ENCODE results near the gene IPO13. TPM values are rescaled to one million over a fixed set of nuclear protein-coding genes. Genes with fewer than 3 reads are reported as not detected.
A peak's percentile ranks its signal among the peaks of the same experiment; 100 is the strongest.

IPO13 gene
- polyA plus RNA-seq, 1 of the 3 experiments (the other 2 are of a cell fraction): 15.5 TPM

DNA sequence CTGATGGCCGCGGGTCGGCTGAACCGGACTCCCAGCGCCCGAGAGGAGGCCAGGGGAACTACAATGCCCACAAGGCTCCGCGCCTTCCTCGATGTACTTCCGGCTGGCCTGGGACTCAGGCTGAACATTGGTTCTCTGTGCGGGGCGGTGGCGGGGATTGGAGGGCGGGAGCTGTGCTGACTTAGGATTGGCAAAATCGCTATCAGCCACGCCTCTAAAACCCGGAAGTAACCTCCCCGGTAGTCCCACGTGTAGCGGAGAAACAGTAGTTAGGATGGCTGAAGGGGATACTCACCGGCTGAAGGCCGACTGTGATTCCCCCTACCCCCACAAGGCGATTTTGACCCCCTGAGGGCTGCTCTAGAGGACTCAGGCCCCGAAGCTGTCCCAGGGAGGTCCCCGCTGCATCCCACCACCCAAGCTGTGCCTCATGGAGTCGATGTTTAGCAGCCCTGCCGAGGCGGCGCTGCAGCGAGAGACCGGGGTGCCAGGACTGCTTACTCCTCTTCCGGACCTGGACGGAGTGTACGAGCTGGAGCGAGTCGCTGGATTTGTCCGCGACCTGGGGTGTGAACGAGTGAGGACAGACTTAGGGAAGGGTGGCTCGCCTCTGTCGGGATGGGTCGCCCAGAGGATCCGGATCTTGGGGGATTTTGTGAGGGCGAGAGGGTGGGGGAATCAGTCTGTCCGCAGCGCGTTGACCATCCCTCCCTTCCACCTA is 23.2 kb downstream of the IPO13 start, which contains the start of gene DPH2 (continued):
- TF ChIP-seq, protein P1, sequence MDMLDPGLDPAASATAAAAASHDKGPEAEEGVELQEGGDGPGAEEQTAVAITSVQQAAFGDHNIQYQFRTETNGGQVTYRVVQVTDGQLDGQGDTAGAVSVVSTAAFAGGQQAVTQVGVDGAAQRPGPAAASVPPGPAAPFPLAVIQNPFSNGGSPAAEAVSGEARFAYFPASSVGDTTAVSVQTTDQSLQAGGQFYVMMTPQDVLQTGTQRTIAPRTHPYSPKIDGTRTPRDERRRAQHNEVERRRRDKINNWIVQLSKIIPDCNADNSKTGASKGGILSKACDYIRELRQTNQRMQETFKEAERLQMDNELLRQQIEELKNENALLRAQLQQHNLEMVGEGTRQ (IDR thresholded peaks at IDR 0.05; ENCODE audit: borderline replicate concordance, low read depth, low read length): no peak
- no peak for TF ChIP-seq SMC3 (IDR thresholded peaks at IDR 0.05; ENCODE audit: low read depth, low read length)
- TF ChIP-seq TEAD4 (IDR thresholded peaks at IDR 0.05; ENCODE audit: borderline replicate concordance, insufficient read depth): no peak
- TF ChIP-seq, protein P2, sequence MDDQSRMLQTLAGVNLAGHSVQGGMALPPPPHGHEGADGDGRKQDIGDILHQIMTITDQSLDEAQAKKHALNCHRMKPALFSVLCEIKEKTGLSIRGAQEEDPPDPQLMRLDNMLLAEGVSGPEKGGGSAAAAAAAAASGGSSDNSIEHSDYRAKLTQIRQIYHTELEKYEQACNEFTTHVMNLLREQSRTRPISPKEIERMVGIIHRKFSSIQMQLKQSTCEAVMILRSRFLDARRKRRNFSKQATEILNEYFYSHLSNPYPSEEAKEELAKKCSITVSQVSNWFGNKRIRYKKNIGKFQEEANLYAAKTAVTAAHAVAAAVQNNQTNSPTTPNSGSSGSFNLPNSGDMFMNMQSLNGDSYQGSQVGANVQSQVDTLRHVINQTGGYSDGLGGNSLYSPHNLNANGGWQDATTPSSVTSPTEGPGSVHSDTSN (IDR thresholded peaks at IDR 0.05): no peak
- TF ChIP-seq FOXM1 (IDR thresholded peaks at IDR 0.05; ENCODE audit: low read depth): no peak
- TF ChIP-seq, protein P3, sequence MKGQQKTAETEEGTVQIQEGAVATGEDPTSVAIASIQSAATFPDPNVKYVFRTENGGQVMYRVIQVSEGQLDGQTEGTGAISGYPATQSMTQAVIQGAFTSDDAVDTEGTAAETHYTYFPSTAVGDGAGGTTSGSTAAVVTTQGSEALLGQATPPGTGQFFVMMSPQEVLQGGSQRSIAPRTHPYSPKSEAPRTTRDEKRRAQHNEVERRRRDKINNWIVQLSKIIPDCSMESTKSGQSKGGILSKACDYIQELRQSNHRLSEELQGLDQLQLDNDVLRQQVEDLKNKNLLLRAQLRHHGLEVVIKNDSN (IDR thresholded peaks at IDR 0.05; ENCODE audit: borderline replicate concordance, low read depth): peak; percentile 87
- TF ChIP-seq, protein P4, sequence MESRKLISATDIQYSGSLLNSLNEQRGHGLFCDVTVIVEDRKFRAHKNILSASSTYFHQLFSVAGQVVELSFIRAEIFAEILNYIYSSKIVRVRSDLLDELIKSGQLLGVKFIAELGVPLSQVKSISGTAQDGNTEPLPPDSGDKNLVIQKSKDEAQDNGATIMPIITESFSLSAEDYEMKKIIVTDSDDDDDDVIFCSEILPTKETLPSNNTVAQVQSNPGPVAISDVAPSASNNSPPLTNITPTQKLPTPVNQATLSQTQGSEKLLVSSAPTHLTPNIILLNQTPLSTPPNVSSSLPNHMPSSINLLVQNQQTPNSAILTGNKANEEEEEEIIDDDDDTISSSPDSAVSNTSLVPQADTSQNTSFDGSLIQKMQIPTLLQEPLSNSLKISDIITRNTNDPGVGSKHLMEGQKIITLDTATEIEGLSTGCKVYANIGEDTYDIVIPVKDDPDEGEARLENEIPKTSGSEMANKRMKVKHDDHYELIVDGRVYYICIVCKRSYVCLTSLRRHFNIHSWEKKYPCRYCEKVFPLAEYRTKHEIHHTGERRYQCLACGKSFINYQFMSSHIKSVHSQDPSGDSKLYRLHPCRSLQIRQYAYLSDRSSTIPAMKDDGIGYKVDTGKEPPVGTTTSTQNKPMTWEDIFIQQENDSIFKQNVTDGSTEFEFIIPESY (IDR thresholded peaks at IDR 0.05; ENCODE audit: borderline replicate concordance, low read depth): no peak

DNA sequence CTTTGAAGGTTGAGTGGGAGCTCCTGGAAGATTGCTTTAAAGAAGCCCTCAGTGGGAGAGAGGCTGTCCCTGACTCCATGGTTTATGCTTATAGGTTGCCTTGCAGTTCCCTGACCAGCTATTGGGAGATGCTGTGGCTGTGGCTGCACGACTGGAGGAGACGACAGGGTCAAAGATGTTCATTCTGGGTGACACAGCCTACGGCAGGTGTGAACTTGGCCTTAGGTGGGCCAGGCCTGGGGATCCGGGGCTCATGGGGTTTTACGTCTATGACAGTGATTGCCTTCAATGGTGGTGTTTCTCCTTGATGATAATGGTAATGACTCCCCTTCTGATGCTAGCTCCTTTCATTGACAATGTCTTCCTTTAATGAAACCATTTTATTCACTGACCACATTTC is 23.8 kb downstream of the IPO13 start:
- TF ChIP-seq FOSL2 (IDR thresholded peaks at IDR 0.05; ENCODE audit: borderline replicate concordance, low read depth): no peak
- Histone ChIP-seq H3K9me3 (no peaks in the 10 kb centered on the region), H3K36me3 (replicated peaks in 1 of 2; ENCODE audit: control insufficient read depth in 1 of 2, insufficient read depth in 2 of 2, low read length in 1 of 2) (peaks cover 0 to 38% of the 10 kb centered on the region in 2 experiments), H3K4me1 (ENCODE audit: control insufficient read depth in 1 of 2, insufficient read depth in 2 of 2, low read depth in 1 of 2, low read length in 1 of 2) (peaks cover 3 to 25% of the 10 kb centered on the region in 2 experiments; a peak in 1 of 4 replicates), H3F3A (replicated peaks; ENCODE audit: insufficient read depth) (peaks cover 14% of the 10 kb centered on the region), H3K9me2 (no peaks in the 10 kb centered on the region), H3K27me3 (ENCODE audit: insufficient read depth) (no peaks in the 10 kb centered on the region), H3K79me2 (ENCODE audit: insufficient read depth) (peaks cover 25% of the 10 kb centered on the region), H2AFZ (ENCODE audit: low read depth) (peak overlapping the region; percentile 90; the same call in 1 of the 2 replicates), H3K27ac (ENCODE audit: low read depth in 2 of 2, low read length in 1 of 2) (peak overlapping the region in 1 of 2 experiments; percentile 32; a peak in 2 of 4 replicates), H3K4me3 (ENCODE audit: low read depth in 2 of 2, low read length in 1 of 2) (peak overlapping the region; percentile 98 to 100), H3K9ac (peak overlapping the region; percentile 82), H4K20me1 (ENCODE audit: insufficient read depth) (peaks cover under 1% of the 10 kb centered on the region; the same call in 1 of the 2 replicates), H3K4me2 (peak overlapping the region; percentile 95)
- no peak for DNase-seq
- ChIA-PET CTCF (interaction anchor here (0.7 to 1.2 kb wide), 5 partner anchors 24 to 207 kb away, joined by 3 to 4 read pairs (median 3); no protein-coding TSS in a partner anchor), POLR2A (interaction anchor here (0.9 to 1.4 kb wide), 4 partner anchors 7 to 60 kb away, joined by 3 to 4 read pairs (median 3); no protein-coding TSS in a partner anchor)
- 20% methylated on average over 5 of the region's 5 CpGs for WGBS (ENCODE audit: low lambda C conversion rate)

All from SK-N-SH (cell line).